GM19467 (cell line): ENCODE data around the gene ZRANB2.

ENCODE experiments used
- ATAC-seq: cut with Tn5 transposase; IDR thresholded peaks from one replicate; pipeline ENCODE4 v1.9.1; 2021; ENCODE audit warnings: mild to moderate bottlenecking, moderate library complexity; ENCODE audit not compliant: unreplicated experiment

The ZRANB2 gene

DNA sequence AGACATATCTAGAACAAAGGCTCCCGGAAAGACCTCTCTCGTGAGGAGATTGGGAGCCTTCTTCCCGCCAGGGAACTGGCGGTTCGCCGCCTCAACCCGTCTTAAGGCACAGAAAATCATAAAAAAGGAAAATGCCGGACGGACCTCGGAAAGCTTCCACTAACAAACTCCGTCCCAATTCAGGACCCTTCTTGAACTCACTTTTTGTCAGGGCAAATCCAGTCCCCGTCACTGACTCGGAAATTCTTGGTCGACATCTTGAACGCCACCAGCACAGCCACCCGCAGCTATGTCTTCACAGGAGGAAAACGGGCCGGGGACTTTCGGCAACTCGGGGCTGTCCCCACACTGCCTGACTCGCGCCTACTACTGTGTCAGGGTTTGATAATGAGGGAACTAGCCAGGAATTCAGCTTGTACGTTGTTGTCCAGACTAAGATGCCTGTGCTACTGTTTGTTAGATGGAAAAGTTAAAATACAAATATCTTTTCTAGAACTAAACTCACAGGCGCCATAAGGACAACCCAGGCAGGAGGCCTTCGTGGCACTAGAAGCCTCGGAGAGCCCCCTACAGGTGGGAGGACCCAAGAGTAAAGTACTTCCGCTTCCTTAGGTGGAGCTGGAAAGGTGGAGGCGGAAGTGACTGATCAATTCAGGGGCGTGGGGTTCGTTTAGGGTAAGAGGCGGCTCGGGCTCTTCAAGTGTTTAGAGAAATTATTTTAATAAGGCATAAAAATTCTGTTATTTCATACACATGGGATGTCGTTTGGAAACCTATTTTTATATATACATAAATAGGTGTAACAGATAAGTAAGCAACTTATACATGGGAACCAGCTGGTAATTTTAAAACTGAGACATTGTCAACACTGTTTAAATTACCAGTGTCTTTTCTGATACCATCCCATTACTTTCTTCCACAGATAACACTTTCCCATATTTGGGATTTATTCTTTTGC, at the start of gene ZRANB2:
Gene ZRANB2, minus strand, starts transcription at position 297 of the 958 bp plus-strand sequence. Its CDS starts 40 bp downstream, at position 257.
- peak; percentile 98 for ATAC-seq

DNA sequence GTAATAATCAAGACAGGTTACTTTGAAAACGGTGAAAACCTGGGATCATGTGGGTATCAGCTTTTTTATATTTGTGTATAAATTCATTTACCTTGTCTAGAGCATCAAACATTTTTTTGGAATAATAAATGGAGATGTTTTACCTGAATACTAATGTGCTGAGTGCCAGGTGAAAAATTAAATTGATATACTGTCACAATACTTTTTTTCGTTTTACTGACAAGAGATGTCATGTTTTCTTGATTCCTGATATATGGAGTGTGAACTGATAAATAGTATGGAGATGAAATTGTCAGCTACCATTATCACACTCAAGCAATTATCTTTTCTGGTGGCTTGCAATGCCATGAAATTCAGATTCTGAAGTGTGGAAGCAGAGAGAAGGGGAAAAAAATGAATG, 47.2 kb upstream of the ZRANB2 start:
- ATAC-seq, result no peak

GRCh38 chr1:71118086-71118485, 37.3 kb upstream of the ZRANB2 start:
- no peak for ATAC-seq

GRCh38 chr1:71116729-71117128, 35.9 kb upstream of the ZRANB2 start:
- ATAC-seq, result no peak

DNA sequence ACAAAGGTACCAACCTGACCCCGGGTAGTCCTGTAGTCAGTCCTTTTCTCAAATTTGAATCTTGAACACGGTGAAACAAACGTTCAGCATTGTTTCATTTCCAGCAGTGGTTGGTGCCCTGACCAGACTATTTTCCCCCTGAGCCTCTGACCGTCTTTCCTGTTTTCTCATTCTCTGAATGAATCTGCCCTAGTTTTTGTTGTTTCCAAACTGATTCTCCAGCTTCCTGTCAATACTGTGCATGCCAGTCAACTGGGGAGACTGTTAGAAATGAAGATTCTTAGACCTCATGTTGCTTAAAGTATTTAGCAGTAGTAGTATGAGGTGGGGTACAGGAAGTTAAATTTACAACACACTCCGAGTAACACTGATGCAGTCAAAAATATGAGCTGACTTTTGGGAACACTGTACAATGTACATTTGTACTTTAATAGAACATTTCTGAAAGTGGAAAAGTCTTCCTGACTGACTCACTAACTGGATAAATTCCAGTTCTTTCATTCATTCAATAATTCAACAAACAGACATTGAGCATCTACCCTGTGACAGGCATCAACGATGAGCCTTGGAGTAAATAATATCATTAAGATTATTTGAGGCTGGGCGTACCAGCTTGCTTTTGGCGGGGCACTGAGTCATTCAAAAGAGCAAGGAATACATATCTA, 26.0 kb upstream of the ZRANB2 start:
- no peak for ATAC-seq

DNA sequence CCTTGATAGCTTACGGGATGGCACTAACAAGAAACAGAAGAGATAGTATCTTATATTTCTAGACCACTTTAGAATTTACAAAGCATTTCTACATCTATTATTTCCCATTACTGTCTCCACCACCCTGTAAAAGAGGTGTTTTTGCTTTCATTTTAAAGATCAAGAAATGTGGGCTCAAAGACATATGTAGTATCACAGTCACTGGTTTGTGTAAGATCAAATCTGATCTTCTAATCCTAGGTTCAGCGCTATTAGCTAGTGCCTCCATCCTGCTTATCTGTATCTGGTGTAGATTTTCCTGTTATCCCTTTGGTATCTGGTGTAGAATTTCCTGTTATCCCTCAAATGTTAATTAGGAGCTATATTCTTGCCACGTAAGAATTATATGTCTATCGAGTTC, 23.6 kb upstream of the ZRANB2 start:
- no peak for ATAC-seq

DNA sequence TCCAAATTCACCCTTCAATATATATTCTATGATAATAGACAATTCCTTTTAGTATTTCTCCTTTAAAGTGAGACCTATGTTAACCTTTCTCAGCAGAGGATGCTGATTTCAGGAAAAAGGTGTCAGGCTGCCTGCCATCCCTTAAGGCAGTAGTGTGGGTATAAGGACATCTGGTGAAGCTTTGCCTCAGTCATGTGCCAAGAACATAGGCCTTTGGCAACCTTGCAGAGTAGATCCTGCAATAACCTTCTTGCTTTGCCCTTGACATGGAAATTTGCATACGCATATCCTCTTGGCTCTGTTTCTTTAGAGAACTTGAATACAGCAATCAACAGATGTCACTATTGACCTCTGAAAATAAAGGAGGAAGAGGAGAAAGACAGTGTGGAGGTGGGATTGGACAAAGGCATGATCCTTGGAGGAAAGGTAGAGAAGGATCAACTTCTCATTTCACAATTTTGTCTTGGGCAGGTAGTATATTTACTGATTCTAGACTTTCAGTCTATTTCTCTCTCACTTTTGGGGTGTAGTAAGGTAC, 21.1 kb upstream of the ZRANB2 start:
- no peak for ATAC-seq

GRCh38 chr1:71097428-71097827, 16.6 kb upstream of the ZRANB2 start:
- ATAC-seq, result no peak

- no peak for ATAC-seq
These were observed 14.1 kb upstream of the ZRANB2 start for GRCh38 chr1:71094913-71095312.

GRCh38 chr1:71093938-71094337, 13.1 kb upstream of the ZRANB2 start:
- no peak for ATAC-seq

DNA sequence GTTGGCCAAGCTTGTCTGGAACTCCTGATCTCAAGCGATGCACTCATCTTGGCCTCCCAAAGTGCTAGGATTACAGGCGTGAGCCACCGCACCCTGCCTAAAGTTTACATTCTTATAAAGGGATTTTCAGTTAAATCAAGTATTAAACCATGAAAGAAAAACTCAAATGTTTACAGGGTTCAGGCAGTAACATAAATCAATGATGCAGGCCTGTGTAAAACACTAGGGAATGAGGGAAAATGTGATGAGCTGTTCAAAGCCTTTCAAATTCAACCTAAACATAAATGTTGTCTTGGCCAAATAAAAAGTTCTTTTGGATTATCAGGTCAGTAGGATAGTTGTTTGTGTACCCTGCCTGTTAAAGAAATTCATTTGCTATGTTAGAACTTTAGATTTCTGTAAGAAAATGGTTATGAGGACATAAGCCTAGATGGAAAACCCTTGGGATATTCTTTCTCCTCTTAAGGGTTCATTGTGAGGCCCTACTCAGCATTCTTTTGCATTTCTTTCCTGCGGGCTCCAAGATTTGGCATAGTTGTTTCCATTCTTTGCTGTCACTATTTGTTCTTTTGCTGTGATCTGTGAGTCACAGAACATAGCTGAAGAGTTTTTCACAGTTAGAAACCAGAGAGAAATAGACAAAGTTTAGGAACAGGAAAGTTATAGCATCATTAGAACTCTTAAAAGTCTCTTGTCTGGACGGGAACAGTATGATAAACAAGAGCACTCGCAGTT, 8.9 kb upstream of the ZRANB2 start:
- ATAC-seq, result no peak

GRCh38 chr1:71088645-71089287, 7.9 kb upstream of the ZRANB2 start:
- ATAC-seq, result no peak

DNA sequence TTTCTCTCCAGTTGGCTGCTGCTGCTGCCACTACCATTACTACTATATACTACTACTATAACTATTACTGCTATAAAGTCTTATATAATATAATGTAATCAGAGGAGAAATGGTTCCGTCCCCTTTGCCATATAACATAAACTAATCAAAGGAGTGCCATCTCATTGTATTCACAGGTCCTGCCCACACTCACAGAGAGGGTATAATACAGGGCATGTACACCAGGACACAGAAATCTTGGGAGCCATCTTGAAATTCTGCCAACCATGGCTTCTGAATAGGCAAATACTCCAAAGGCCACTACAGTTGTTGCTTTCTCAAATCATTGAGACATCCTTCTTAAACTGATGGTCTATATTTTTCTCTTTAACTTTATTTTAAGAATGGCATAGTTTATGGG, 6.9 kb upstream of the ZRANB2 start:
- no peak for ATAC-seq

DNA sequence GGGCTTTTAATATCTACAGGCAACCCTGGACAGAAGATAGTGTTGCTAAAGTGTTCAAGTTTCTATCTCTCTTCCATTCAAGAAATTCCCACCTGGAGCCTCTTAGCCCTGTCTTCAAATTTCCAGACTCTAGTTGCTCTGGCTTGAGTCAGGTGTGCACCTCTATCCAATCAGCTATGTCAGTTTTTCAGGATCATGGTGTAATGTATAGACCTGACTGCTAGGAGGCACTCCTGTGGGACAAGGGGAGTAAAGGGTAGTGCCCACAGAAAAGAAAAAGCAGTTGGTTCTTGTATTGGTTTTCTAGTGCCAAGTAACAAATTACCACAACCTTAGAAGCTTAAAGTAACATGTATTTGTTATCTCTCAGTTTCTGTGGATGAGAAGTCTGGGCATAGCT, 6.2 kb upstream of the ZRANB2 start:
- no peak for ATAC-seq

GRCh38 chr1:71086331-71086730, 5.5 kb upstream of the ZRANB2 start:
- no peak for ATAC-seq

GRCh38 chr1:71083271-71083670, 2.4 kb upstream of the ZRANB2 start:
- no peak for ATAC-seq

DNA sequence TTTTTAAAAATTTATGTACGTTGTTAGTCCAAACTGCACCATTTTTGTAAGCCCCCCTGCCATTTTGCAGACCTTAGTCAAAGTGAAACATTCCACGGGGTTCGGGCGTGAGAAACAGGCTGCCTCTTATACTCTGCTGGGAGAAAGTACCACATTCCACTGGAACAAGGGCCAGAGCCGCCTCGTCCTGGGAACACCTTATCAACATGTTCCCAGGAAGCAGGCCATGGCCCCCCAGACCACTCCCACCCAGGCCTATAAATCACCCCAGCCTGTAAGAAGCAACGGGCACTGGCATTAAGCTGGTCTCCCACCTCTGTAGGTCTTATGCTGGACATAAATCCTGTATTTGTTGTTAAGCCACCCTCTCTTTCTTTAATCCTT, 854 bp upstream of the ZRANB2 start:
- ATAC-seq, result no peak

- ATAC-seq, result peak; percentile 5
These were observed 551 bp downstream of the ZRANB2 start for GRCh38 chr1:71080230-71080738.

GRCh38 chr1:71074681-71075080, 6.2 kb downstream of the ZRANB2 start:
- no peak for ATAC-seq

GRCh38 chr1:71072273-71072672, 8.6 kb downstream of the ZRANB2 start:
- no peak for ATAC-seq

DNA sequence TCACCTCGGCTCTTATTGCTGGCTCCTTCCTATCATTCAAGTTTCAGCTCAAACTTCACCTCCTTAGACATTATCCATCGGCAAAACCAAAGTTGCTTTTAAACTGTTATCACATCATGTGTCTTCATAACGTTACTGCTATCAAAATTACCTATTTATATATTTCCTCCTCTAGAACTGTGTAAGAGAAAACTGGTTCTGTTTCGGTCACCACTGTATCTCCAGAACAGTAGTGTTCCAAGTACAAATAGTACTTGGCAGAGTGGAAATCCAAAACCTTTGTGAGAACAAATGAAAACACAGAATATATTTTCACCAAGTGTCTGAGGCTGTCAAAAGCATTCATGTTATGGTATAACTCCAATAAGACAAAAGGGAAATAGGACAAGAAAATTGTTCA, 9.1 kb downstream of the ZRANB2 start:
- no peak for ATAC-seq
